H1 (cell line): ENCODE results near the gene KTI12. TPM values are rescaled to one million over a fixed set of nuclear protein-coding genes. Genes with fewer than 3 reads are reported as not detected.

Experiments used
- ATF3 ChIP-seq: IDR thresholded peaks from 2 replicates; pipeline ENCODE4 v1.6.1; 2011; ENCODE audit warnings: low read depth, mild to moderate bottlenecking, low read length; ENCODE audit not compliant: insufficient read depth
- BCL11A ChIP-seq, 2 experiments: IDR thresholded peaks; one replicate each; pipeline ENCODE4 v1.6.1; 2011; ENCODE audit warnings: low read depth in 2 of 2, low read length in 2 of 2, mild to moderate bottlenecking in 2 of 2
- CBX8 ChIP-seq: fragments of 300-800, 300-1000 bp; sonication (generic); IDR thresholded peaks from 2 replicates; pipeline ENCODE4 v1.7.1; 2016; ENCODE audit warnings: low read depth, low read length, borderline replicate concordance
- CHD1 ChIP-seq: IDR thresholded peaks from 2 replicates; pipeline ENCODE4 v1.6.1; 2012; ENCODE audit warnings: low read depth, low read length, improper control_type of control experiment
- EZH2 ChIP-seq: fragments of 200-600 bp; sonication (generic); IDR thresholded peaks from 2 replicates; pipeline ENCODE4 v1.7.1; 2012; ENCODE audit warnings: low read depth, mild to moderate bottlenecking, moderate library complexity, low read length, inconsistent platforms; ENCODE audit not compliant: severe bottlenecking
- HDAC2 ChIP-seq, 2 experiments: fragments of 300-600 bp in 1 of 2; sonication (generic) in 1 of 2; IDR thresholded peaks; 2 replicates each; pipeline ENCODE4 v1.6.1; 2011 to 2012; ENCODE audit warnings: low read depth in 2 of 2, low read length in 2 of 2, mild to moderate bottlenecking in 2 of 2, moderate library complexity in 2 of 2, borderline replicate concordance in 1 of 2, inconsistent platforms in 1 of 2
- HDAC6 ChIP-seq: IDR thresholded peaks from one replicate; pipeline ENCODE4 v1.7.1; 2012; ENCODE audit warnings: low read depth, mild to moderate bottlenecking, inconsistent platforms, low read length, moderate library complexity
- JUND ChIP-seq: IDR thresholded peaks from 2 replicates; pipeline ENCODE4 v1.6.1; 2011; ENCODE audit warnings: mild to moderate bottlenecking, improper control_type of control experiment, low read length
- MAX ChIP-seq: IDR thresholded peaks from 2 replicates; pipeline ENCODE4 v1.6.1; 2012; ENCODE audit warnings: inconsistent platforms
- POLR2A ChIP-seq, 2 experiments: IDR thresholded peaks; 1 replicate in 1 of 2; 2 replicates in 1 of 2; pipeline ENCODE4 v1.6.1; 2011; ENCODE audit warnings: low read depth in 2 of 2, low read length in 2 of 2, mild to moderate bottlenecking in 2 of 2; ENCODE audit errors: control extremely low read depth in 1 of 2
- SIRT6 ChIP-seq: IDR thresholded peaks from one replicate; pipeline ENCODE4 v1.7.1; 2012; ENCODE audit warnings: low read length, inconsistent platforms
- SRF ChIP-seq: IDR thresholded peaks from 2 replicates; pipeline ENCODE4 v1.6.1; 2011; ENCODE audit warnings: mild to moderate bottlenecking, low read depth, low read length, moderate library complexity
- TBP ChIP-seq: IDR thresholded peaks from 2 replicates; pipeline ENCODE4 v1.6.1; 2011; ENCODE audit warnings: low read depth, low read length, improper control_type of control experiment
- TCF12 ChIP-seq: IDR thresholded peaks from 2 replicates; pipeline ENCODE4 v1.6.1; 2011; ENCODE audit warnings: low read depth, mild to moderate bottlenecking, low read length
- TEAD4 ChIP-seq: IDR thresholded peaks from 2 replicates; pipeline ENCODE4 v1.6.1; 2012; ENCODE audit warnings: low read depth, low read length, inconsistent platforms, mixed read lengths
- YY1 ChIP-seq: IDR thresholded peaks from 2 replicates; pipeline ENCODE4 v1.6.1; 2011; ENCODE audit warnings: low read depth, mild to moderate bottlenecking, low read length
- ZNF274 ChIP-seq: IDR thresholded peaks from 2 replicates; pipeline ENCODE4 v1.7.0; 2012; ENCODE audit warnings: low read length, borderline replicate concordance; ENCODE audit errors: extremely low read depth
- polyA plus RNA-seq, 7 experiments: library from polyadenylated mRNA; depleted of rRNA in 3 of 7; stranded (reverse) in 5 of 7; unstranded in 2 of 7; fragments of >200 nt in 5 of 7; fragments of 200-250 nt in 2 of 7; gene quantifications; 1 replicate in 5 of 7; 2 replicates in 1 of 7; 4 replicates in 1 of 7; pipeline versions ENCODE4 v1.2.1 to v1.2.3, GENCODE V29; 2011 to 2013; ENCODE audit warnings: missing spikeins in 2 of 7, mixed read lengths in 2 of 7
- total RNA-seq: library from RNA; stranded (reverse); fragmentation: NEBNext Ultra II Directional; extraction: Animal tissue kit (Norgen Biotek cat#: 25700); gene quantifications from 2 replicates; pipeline ENCODE4 v1.2.1, GENCODE V29; 2021

KTI12 gene
- total and polyA plus RNA-seq, 2 of the 8 experiments (the other 6 are each of a cell fraction or from before 2014, with no cell fraction given), result 7.5 to 16.2 TPM

- no peak for TF ChIP-seq CHD1
- no peak for TF ChIP-seq TEAD4
- TF ChIP-seq ATF3, result no peak
- TF ChIP-seq SRF, result no peak
- TF ChIP-seq TCF12, result no peak
- no peak for TF ChIP-seq SIRT6
- no peak for TF ChIP-seq BCL11A (IDR thresholded peaks at IDR 0.05; ENCODE audit: low read depth in 2 of 2, low read length in 2 of 2)
- no peak for TF ChIP-seq EZH2
- TF ChIP-seq CBX8, result no peak
- TF ChIP-seq HDAC6, result no peak
- TF ChIP-seq ZNF274, result no peak
- TF ChIP-seq YY1, result no peak
- TF ChIP-seq HDAC2 (IDR thresholded peaks at IDR 0.05; ENCODE audit: borderline replicate concordance in 1 of 2, low read depth in 2 of 2, low read length in 2 of 2), result no peak
- no peak for TF ChIP-seq JUND
- TF ChIP-seq MAX, result no peak
- peak; percentile 75 for TF ChIP-seq TBP
- peak in 1 of 2 experiments; percentile 78; a peak in 2 of 3 replicates for TF ChIP-seq POLR2A (IDR thresholded peaks at IDR 0.05; ENCODE audit: control extremely low read depth in 1 of 2, low read depth in 2 of 2, low read length in 2 of 2)
Observed at GRCh38 chr1:51990478-51990965, 43.1 kb downstream of the KTI12 start, which contains the start of gene RAB3B (continued).
